22Rv1 (cell line): ENCODE measurements around the gene TMPRSS6.

ENCODE experiments used
- ZFX ChIP-seq: fragments of 450-650 bp; IDR thresholded peaks from 2 replicates; pipeline ENCODE4 v1.6.1; 2017; ENCODE audit warnings: antibody characterized with exemption, borderline replicate concordance
- TF ChIP-seq, protein P1 (sequence below): fragments of 450-650 bp; IDR thresholded peaks from 2 replicates; pipeline ENCODE4 v1.5.1; 2017; ENCODE audit warnings: mild to moderate bottlenecking

DNA sequence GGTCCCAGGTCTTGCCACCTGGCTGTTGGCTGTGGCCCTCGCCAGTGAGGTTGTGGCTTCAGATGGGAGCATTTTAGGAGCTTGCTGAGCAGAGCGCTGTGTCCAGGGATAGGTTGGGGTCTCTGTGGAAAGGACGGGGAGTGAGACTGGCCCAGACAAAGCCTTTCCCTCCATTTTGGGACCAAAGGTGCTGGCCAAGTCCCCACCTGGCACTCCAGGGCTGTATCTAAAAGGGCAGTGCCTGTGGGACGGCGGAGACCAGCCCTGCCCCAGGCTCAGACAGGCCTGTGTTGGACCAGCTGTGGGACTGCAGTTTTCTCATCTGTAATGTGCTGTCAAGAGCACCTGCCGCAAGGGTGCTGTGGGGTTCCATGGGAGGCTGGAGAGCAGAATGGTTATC, 62.9 kb downstream of the TMPRSS6 start:
- TF ChIP-seq, protein P1, sequence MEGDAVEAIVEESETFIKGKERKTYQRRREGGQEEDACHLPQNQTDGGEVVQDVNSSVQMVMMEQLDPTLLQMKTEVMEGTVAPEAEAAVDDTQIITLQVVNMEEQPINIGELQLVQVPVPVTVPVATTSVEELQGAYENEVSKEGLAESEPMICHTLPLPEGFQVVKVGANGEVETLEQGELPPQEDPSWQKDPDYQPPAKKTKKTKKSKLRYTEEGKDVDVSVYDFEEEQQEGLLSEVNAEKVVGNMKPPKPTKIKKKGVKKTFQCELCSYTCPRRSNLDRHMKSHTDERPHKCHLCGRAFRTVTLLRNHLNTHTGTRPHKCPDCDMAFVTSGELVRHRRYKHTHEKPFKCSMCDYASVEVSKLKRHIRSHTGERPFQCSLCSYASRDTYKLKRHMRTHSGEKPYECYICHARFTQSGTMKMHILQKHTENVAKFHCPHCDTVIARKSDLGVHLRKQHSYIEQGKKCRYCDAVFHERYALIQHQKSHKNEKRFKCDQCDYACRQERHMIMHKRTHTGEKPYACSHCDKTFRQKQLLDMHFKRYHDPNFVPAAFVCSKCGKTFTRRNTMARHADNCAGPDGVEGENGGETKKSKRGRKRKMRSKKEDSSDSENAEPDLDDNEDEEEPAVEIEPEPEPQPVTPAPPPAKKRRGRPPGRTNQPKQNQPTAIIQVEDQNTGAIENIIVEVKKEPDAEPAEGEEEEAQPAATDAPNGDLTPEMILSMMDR: no peak
- TF ChIP-seq ZFX: no peak
